SK-N-SH (cell line): Measurements from ENCODE around the gene GLG1.

ENCODE experiments used
- ELF1 ChIP-seq: IDR thresholded peaks from 2 replicates; pipeline ENCODE4 v1.4.0; 2012
- EP300 ChIP-seq, 2 experiments: IDR thresholded peaks; 2 replicates each; pipeline versions ENCODE4 v1.4.0 to v1.6.1; 2012; ENCODE audit warnings: borderline replicate concordance in 1 of 2, low read depth in 1 of 2, low read length in 1 of 2
- MXI1 ChIP-seq: IDR thresholded peaks from 2 replicates; pipeline ENCODE4 v1.6.1; 2012; ENCODE audit warnings: mild to moderate bottlenecking, low read depth, low read length, improper control_type of control experiment
- POLR2AphosphoS5 ChIP-seq: IDR thresholded peaks from 2 replicates; pipeline ENCODE4 v1.6.1; 2012; ENCODE audit warnings: low read depth, low read length
- RAD21 ChIP-seq: IDR thresholded peaks from 2 replicates; pipeline ENCODE4 v1.6.1; 2012; ENCODE audit warnings: mild to moderate bottlenecking, low read length
- SIN3A ChIP-seq: IDR thresholded peaks from 2 replicates; pipeline ENCODE4 v1.6.1; 2012; ENCODE audit warnings: low read depth, mild to moderate bottlenecking, low read length, moderate library complexity, borderline replicate concordance
- YY1 ChIP-seq: IDR thresholded peaks from 2 replicates; pipeline ENCODE4 v1.4.0; 2012; ENCODE audit warnings: low read depth, mild to moderate bottlenecking
- TF ChIP-seq, protein P1 (sequence below): fragments of 200-600 bp; sonication (generic); IDR thresholded peaks from 2 replicates; pipeline ENCODE4 v1.6.1; 2017; ENCODE audit warnings: antibody characterized with exemption, mild to moderate bottlenecking, moderate library complexity
- TF ChIP-seq, protein P2 (sequence below): IDR thresholded peaks from 2 replicates; pipeline ENCODE4; 2012
- TF ChIP-seq, protein P3 (sequence below): IDR thresholded peaks from 2 replicates; pipeline ENCODE4 v1.4.0; 2012; ENCODE audit warnings: low read depth, borderline replicate concordance
- TF ChIP-seq, protein P4 (sequence below): IDR thresholded peaks from 2 replicates; pipeline ENCODE4 v1.6.1; 2012; ENCODE audit warnings: mild to moderate bottlenecking, low read depth, low read length, moderate library complexity

DNA sequence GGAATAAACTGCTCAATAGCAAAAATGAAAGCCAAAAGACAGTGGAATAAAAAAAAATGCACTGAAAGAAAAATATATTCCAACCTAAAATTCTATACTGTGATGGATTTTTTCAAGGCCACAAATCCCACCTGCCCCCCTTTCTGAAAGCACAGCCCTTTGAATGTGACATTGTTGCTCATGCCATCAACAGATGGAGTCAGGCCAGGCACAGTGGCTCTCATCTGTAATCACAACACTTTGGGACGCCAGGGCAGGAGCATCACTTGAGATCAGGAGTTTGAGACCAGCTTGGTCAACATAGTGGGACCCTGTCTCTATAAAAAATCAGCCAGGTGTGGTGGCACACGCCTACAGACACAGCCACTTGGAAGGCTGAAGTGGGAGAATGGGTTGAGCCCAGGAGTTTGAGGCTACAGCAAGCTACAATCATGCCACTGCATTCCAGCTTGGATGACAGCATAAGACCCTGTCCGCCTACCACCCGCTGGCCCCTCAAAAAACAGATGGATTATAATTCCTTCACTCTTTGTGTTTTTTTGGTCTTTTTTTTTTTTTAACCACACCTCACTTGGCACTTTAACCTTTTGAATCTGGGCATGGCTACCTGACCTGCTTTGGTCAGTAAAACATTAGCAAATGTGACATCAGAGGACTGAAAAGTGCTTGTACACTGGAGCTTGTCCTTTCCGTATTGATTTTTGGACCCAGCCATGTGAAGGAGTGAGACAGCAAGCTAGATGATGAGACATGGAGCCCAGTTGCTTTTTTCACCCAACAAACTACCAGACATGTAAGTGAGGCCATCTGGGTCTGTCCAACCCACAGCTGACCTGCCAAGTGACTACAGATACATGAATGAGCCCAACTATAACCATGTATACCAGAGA, 36.3 kb downstream of the GLG1 start:
- TF ChIP-seq, protein P1, sequence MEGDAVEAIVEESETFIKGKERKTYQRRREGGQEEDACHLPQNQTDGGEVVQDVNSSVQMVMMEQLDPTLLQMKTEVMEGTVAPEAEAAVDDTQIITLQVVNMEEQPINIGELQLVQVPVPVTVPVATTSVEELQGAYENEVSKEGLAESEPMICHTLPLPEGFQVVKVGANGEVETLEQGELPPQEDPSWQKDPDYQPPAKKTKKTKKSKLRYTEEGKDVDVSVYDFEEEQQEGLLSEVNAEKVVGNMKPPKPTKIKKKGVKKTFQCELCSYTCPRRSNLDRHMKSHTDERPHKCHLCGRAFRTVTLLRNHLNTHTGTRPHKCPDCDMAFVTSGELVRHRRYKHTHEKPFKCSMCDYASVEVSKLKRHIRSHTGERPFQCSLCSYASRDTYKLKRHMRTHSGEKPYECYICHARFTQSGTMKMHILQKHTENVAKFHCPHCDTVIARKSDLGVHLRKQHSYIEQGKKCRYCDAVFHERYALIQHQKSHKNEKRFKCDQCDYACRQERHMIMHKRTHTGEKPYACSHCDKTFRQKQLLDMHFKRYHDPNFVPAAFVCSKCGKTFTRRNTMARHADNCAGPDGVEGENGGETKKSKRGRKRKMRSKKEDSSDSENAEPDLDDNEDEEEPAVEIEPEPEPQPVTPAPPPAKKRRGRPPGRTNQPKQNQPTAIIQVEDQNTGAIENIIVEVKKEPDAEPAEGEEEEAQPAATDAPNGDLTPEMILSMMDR = no peak
- no peak for TF ChIP-seq POLR2AphosphoS5
- TF ChIP-seq ELF1 = no peak
- TF ChIP-seq, protein P2, sequence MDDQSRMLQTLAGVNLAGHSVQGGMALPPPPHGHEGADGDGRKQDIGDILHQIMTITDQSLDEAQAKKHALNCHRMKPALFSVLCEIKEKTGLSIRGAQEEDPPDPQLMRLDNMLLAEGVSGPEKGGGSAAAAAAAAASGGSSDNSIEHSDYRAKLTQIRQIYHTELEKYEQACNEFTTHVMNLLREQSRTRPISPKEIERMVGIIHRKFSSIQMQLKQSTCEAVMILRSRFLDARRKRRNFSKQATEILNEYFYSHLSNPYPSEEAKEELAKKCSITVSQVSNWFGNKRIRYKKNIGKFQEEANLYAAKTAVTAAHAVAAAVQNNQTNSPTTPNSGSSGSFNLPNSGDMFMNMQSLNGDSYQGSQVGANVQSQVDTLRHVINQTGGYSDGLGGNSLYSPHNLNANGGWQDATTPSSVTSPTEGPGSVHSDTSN = no peak
- TF ChIP-seq MXI1 = no peak
- TF ChIP-seq, protein P3, sequence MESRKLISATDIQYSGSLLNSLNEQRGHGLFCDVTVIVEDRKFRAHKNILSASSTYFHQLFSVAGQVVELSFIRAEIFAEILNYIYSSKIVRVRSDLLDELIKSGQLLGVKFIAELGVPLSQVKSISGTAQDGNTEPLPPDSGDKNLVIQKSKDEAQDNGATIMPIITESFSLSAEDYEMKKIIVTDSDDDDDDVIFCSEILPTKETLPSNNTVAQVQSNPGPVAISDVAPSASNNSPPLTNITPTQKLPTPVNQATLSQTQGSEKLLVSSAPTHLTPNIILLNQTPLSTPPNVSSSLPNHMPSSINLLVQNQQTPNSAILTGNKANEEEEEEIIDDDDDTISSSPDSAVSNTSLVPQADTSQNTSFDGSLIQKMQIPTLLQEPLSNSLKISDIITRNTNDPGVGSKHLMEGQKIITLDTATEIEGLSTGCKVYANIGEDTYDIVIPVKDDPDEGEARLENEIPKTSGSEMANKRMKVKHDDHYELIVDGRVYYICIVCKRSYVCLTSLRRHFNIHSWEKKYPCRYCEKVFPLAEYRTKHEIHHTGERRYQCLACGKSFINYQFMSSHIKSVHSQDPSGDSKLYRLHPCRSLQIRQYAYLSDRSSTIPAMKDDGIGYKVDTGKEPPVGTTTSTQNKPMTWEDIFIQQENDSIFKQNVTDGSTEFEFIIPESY = no peak
- TF ChIP-seq YY1 = no peak
- TF ChIP-seq EP300 (IDR thresholded peaks at IDR 0.05; ENCODE audit: borderline replicate concordance in 1 of 2, low read depth in 1 of 2, low read length in 1 of 2) = no peak
- TF ChIP-seq, protein P4, sequence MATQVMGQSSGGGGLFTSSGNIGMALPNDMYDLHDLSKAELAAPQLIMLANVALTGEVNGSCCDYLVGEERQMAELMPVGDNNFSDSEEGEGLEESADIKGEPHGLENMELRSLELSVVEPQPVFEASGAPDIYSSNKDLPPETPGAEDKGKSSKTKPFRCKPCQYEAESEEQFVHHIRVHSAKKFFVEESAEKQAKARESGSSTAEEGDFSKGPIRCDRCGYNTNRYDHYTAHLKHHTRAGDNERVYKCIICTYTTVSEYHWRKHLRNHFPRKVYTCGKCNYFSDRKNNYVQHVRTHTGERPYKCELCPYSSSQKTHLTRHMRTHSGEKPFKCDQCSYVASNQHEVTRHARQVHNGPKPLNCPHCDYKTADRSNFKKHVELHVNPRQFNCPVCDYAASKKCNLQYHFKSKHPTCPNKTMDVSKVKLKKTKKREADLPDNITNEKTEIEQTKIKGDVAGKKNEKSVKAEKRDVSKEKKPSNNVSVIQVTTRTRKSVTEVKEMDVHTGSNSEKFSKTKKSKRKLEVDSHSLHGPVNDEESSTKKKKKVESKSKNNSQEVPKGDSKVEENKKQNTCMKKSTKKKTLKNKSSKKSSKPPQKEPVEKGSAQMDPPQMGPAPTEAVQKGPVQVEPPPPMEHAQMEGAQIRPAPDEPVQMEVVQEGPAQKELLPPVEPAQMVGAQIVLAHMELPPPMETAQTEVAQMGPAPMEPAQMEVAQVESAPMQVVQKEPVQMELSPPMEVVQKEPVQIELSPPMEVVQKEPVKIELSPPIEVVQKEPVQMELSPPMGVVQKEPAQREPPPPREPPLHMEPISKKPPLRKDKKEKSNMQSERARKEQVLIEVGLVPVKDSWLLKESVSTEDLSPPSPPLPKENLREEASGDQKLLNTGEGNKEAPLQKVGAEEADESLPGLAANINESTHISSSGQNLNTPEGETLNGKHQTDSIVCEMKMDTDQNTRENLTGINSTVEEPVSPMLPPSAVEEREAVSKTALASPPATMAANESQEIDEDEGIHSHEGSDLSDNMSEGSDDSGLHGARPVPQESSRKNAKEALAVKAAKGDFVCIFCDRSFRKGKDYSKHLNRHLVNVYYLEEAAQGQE = no peak
- no peak for TF ChIP-seq RAD21
- no peak for TF ChIP-seq SIN3A
